ENCODE data around the gene SRGAP1.

- no peak for TF ChIP-seq POLR2A (IDR thresholded peaks at IDR 0.05; ENCODE audit: low read depth, low read length)
- no peak for TF ChIP-seq POLR2AphosphoS5 (IDR thresholded peaks at IDR 0.05; ENCODE audit: low read depth, low read length)
Measured at GRCh38 chr12:64184216-64184615, 339.7 kb downstream of the SRGAP1 start.
